Measurements from ENCODE around the gene PRR16.

GRCh38 chr5:120697147-120697546 is 233.0 kb downstream of the PRR16 start:
- no peak for TF ChIP-seq CTCF (IDR thresholded peaks at IDR 0.05)
- no peak for TF ChIP-seq ZFX (IDR thresholded peaks at IDR 0.05; ENCODE audit: borderline replicate concordance)

Measured in 22Rv1 (cell line).